ENCODE data around the gene RETREG1.
"Not testable (repeated sequence)": the region's sequence is repeated elsewhere in the genome, so short reads cannot be mapped to it uniquely, and the experiment has no call there.

RETREG1 gene

DNA sequence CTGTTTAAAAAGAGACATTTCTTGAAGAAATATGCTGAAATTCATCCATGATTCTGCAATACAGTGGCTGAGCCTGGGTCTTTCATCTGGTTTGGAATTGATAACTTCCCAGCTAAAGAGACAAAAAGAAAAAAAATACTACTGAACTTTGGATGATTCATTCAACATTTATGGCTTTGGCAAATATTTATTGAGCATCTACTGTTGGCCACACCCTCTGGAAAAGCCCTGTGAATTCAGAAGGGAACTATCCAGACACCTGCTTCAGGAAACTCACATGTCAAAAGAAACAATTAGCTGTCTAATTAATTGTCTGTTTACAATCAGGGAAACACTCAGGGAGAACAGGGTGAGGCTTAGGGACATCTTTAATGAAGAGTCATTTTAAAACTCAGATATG is 133.4 kb downstream of the RETREG1 start:
- no peak for DNase-seq

DNA sequence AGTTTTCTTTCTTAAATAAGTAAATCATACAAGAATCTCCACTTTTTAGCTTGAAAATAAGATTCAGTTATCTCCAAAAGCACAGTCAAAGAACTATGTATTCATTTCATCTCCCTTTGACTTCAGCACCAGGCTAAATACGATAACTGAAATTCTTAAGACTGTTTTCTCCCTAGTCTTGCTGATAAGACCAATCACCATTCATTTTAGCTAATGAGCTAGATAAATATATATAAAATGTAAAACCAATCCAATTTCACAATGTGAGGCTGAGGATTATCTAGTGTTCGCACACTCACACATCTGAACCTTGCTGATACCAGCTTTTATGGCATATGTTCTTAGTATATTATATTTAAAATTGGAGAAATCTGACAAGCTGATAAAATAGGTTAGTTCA is 133.9 kb downstream of the RETREG1 start:
- DNase-seq: no peak

DNA sequence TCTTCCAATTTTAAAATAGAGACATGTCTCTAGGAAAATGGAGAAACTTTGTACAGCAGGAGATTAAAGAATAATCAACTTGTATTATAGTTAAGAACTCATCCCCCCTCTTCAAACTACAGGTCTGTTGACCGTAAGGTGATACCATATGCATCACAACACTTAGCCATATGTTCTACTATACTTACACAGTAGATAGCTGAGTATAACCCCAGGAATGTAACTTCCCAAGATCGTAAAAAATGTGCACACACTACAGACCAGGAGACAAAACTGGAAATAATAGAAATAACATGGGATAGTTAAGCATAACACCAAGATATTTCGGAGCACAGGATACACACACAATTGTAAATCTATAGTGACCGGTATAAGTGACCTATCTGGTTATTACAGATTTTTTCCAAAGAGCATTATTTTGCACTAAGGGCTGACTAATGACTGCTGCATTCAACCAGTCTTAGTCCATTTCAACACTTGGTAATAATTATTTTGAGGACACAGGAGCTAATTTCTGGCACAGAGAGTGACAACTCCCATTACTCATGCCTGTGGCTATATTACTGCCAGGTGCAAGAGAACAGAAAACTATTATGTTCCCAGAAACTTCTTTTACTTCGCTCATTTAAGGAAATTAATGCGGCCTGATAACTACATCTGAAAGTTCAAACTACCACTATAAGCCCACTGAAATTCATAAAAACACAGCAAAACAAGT is 135.8 kb downstream of the RETREG1 start:
- no peak for DNase-seq

DNA sequence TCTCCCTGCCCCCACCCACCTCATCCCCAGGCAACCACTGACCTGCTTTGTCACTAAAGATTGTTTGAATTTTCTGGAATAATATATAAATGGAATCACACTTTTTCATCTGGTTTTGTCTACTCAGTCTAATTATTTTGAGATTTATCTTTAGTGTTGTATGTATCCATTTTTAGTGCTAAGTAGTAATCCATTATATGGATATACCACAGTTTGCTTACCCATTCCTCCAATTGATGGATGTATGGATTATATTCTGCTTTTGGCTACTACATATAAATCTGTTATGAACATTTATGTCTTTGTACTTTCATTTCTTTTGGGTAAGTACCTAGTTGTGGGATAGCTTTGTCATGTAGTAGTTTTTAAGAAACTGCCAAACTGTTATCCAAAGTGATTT is 136.7 kb downstream of the RETREG1 start:
- no peak for DNase-seq

DNA sequence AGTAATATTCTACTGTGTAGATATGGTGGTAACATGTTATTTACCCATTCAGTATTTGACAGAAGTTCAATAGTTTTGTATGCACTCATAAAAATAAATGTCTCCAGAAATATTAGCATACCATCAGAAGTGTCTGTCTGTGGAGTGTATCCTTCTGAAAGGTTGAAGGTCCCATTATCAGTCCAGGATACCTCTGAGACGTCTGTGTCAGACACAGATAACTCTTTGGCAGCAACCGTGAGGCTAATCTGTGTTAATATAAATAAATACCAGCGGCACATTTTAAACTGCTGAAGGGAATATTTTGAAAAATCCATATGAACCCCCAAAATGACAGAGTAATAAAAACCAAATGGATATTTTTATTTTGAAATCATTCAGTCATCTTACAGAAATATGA is 139.3 kb downstream of the RETREG1 start:
- no peak for DNase-seq

DNA sequence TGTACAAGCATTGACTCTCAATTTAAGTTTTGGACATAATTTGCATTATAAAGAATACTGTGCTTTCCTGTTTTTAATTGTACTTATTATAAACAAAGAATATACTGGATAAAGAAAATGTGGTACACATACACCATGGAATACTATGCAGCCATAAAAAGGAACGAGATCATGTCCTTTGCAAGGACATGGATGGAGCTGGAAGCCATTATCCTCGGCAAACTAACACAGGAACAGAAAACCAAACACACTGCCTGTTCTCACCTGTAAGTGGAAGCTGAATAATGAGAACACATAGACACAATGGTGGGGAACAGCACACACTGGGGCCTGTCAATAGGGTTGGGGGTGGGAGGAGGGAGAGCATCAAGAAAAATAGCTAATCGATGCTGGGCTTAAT is 140.4 kb downstream of the RETREG1 start:
- DNase-seq: not testable (repeated sequence)

DNA sequence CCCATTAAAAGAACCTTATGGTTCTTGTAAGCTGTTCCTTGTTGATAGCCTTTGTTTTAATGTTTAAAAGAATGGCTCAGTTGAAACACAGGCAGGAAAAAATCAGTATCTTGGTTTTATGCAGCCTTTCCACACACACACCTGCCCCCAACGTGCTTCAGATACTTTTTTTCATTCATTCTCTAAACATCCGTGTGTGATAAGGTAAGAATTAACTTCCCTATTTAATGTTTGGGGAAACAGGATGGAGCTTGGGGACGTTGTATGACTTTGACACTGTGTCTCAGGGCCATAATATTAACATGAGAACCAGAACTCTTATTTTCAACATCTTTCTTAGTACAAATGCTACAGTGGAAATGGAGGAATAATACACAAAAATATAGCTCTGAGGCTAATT is 145.4 kb downstream of the RETREG1 start:
- DNase-seq: no peak

DNA sequence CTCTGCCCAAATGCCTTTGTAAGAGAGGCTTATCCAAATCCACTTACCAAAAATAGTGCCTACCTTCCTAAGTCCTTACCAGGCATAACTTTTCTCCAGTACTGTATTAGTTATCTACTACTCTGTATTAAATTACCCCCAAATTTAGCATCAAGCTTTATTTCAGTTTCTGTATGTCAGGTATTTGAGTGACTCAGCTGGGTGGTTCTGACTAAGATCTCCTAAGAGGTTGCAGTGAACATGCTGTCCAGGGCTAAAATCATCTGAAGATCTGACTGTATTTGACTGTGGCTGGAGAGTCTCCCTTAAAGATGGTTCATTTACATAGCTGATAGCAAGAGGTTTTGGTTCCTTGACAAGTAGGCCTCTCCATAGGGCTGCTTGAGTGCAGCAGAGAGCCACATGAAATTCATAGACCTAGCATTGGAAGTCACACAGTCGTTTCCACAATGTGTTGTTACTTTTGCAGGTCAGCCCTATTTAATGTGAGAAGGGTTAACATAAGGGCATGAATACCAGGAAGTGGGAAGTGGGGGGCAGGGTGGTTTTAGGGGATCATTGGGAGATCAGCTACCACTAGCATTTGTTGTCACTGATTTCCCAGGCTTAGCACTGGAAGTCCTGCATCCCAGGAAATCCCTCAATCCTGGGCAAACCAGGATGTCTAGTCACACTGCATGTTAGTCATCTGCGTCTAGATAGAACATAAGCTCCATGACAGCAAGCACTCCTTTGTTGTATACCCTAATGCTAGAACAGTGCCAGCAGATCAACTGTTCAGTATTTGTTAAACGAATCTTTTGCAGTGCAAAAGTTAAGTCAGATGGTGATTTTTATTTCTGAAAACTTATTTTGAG is 149.2 kb downstream of the RETREG1 start:
- peak; percentile 44 for DNase-seq

DNA sequence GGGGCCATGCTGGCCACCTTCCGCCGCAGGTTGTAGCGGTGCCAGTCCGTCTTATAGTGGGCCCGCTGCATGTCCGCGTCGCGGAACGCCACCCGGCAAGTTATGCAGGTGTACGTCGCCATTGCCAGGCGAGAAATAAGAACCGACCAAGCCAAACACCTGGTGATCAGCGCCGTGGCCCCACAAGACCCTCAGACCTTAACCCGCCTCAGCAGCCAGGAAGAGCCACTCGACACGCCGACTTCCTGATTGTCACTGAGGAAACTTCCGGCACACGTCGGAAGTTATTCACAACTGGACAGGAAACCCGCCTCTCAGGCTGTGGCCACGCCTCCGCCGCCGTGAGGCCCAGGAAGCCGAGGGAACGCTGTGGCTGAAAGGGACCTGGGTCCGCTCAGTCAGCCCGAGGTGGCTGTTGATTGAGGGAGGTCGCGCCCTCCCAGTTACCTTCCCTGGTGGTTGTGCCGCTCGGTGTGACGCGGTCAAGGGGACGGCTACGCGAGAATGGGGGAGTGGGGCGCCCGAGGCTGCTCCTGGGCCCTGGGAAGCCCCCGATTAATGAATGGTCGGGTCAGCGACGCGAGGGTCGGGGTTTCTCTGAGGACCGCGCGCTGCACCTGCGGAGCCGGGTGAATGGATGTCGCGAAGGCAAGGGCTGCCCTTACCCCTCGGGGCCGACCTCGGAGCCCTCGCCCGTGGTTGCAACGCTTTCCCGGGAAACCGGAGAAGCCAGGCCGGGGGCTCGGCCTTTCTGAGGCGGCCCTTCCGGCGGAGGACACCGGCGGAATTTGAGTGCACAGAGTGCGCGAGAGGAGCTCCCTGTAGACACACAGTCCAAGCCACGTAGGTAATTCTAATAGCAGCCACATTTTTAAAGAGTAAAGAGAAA is 151.0 kb downstream of the RETREG1 start, which contains the start of gene ZNF622:
ZNF622 (minus strand) TSS at position 257 of the 889 bp plus-strand sequence; CDS start at position 122, 135 bp downstream.
- peak; percentile 94 for DNase-seq

DNA sequence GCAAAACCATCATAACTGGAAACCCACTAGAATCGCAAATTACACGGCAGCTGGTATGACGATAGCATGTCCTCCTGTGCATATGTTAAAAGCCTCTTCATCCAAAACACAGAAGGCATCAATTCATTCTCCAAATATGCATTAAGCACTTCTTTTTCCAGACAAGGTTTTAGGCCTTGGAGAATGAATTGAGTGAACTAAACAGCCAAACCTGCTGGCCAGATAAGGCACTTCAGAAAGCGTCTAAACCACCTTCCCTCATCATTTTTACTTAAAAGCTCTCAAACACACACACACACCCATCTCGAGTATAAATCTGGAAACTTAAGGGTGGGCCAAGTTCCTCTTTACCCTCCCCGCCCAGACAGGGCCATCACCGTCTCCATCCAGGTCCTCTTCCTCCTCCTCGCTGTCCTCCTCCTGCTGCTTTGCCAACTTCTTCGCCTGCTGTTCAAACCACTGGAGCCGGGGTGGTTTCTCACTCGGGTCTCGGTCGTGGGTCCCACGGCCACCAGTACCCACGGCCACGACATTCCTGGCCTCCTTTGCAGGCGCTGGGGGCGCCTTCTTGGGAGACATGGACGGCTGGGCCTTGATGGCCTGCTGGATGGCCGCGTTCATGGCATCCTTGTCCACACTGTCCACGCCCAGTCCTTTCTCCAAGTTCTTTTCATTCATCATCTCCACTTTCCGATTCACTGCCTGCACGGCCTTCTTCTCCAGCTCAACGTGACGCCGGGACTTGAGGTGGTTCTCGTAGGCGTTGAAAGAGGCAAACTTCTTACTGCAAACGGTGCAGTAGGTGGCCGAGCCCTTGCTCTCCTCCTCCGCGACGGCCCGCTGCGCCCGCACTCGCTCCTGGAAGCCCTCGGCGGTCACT is 151.9 kb downstream of the RETREG1 start:
- peak; percentile 28 for DNase-seq

DNA sequence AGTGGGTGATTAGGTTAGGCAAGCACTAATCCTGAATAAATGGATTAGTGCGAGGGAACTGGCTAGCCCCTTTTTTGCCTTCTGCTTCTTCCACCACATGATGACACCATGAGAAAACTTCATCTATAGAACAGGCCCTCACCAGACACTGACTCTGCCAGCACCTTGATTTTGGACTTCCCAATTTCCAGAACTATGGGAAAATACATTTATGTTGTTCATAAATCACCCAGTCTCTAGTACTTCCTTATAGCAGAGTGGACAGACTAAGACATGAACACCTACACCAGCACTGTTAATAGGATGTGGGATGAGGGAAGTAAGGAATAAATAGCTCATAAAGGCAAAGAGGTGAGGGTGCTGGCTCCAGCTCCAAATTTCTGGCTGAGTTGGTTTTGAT is 152.6 kb downstream of the RETREG1 start:
- peak; percentile 16 for DNase-seq

DNA sequence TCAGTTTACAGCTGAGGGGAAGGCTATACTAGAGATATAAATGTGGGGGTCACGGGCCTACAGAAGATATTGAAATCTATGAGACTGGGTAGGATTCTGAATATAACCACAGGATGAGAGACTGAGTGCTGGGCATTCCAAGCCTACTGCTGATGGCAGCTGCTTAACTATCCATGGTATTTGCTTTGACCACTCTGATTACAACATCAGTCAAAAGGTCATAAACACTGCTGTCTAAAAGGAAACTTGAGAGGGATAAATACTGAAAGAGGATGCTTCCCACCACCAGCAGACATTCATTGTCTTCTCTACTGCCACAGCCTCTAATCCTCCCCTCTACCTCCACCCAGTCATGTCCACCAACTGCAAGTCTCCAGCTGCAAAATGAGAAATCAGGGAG is 155.0 kb downstream of the RETREG1 start:
- DNase-seq: peak; percentile 57

DNA sequence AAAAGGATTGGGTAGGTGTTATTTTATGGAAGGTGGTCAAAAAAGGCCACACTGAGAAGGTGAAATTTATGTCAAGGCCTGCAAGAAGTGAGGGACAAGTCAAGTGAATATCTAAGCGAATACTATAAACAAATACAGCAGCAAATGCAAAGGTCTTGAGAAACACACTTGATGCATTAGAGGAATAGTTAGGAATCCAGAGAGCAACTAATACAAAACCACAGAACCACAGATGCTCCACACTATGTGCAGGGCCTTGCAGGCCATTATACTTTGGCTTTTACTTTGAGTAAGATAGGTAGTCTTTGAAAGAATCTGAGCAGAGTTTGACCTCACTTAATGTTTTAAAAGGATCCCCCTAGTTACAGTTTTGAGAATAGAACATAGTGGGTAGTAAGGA is 155.8 kb downstream of the RETREG1 start:
- no peak for DNase-seq

DNA sequence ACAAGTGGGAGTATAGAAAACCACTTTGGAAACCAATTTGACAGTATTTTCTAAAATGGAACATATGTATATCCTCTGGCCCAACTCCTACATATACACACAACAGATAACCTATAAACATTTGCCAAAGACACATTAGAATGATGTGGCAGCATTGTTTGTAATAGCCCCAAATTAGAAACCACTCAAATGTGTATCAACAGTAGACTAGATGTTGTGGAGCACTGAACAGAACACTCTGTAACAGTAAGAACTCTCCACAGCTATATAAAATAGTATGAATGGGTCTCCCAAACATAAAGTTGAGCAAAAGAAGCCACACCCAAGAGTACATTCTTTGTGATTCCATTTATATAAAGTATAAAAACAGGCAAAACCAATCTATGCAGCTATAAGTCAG is 157.3 kb downstream of the RETREG1 start:
- DNase-seq: no peak

DNA sequence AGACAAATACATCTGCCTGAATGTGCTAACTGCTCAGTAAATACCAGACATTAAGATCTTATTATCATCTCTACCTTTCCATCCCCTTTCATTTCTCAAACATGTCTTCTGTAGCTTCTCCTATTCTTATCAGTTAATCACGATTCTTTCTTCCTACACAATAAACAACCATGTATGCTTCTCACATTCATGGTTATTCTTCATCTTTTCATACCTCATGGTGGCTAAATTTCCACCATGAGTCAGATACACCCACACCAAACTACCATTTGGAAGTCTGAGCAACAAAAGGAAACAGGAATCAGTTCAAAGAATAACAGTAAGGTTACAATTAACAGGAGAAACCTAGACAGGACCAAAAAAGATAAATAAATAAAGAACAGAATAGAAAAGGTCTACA is 158.9 kb downstream of the RETREG1 start:
- peak; percentile 47 for DNase-seq

DNA sequence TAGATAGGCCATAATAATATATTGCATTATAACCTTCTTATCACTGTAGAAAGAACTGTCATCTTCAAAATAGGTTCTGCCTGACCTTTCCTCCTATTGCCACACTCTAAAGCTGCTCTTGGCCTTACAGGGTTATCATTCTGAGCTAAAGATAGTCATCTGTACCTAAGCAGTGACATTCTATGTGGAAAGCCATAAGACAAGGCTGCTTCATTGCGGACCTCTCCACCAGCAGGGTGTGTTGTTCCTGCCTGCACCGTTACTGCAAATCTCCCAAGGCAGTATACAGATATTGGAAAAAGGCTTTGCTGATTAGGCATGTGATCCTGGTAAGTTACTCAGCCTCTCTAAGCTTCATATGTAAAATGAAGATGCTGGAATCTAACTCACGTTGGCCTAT is 159.3 kb downstream of the RETREG1 start:
- DNase-seq: no peak

DNA sequence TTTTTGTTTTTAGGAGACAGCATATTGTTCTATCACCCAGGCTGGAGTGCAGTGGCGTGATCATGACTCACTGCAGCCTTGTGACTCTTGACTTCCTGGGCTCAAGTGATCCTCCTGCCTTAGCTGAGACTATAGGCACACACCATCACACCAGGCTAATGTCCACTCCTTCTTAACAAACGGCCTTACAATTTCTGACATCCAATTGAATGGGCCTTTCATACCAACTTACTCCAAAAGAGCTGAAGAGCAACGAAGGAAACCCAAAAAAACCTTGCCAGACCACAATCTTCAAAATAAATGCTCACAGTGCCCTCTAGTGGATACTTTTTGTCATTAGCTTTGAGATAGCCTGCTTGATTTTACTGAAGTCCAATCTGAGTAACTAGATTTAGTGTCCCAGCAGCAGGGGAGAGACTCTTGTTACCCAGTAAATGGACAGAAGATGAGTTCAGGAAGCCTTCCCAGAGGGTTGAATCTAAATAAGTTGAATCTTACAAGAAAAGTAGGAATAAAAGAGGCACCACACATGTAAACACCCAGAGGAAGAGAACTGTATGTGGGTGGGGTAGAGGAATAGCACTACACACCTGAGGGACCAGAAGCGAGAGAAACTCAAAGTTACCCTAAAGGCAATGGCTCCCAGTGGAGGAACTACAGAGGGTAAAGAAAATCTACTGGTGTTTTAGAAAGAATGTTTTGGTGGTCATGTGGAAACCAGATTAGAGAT is 160.5 kb downstream of the RETREG1 start:
- DNase-seq: peak; percentile 75

DNA sequence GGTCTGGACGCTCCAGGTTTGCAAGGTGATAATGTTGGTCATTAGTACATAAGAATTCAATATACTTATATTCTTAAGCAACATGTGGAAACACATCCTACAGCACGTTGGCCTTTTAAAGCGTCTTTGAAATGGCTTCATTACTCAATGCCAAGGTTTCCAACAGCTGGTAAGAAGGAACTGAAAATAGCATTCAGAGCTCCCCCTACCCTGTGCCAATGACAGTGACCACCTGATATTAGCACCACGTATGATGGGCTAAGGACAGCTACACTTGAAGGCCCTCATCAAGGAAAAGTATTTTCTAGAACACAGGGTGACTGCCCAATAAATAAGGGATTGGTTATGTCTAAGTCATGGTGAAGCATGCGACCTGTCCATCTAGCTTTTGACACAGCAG is 161.1 kb downstream of the RETREG1 start:
- peak; percentile 75 for DNase-seq

DNA sequence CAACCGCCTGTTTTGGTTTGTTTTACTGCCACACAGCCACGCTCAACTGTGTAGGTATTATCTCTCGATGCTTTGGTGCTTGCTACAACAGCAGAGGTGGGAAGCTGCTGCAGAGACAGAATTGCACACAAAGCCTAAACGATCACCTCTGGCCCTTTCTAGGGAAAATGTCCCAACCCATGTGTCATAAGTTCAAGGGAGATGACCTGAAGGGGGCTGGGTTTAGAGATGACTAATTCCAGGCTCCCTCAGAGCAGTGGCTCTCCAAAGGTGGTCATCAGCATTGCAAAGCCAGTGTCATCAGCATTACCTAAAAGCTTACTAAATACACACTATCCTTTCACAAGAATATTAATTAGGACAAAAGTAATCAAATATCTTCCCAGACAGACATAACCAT is 162.1 kb downstream of the RETREG1 start:
- DNase-seq: peak; percentile 33

DNA sequence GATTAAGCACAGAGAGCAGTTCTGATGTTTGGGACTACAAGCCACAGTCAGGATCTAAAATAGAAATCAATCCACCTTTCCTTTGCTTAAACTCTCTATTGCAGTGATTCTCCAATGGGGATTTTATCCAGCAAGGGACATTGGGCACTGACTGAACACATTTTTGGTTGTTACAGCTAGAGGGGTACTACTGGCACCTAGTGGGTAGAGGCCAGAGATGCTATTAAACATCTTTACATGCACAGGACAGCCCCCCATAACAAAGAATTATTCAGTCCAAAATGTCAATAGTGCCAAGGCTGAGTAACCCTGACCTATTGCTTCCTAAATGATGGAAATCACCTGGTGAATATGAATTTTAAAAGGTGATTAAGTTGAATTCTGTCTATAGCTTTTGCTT is 163.2 kb downstream of the RETREG1 start:
- no peak for DNase-seq

DNA sequence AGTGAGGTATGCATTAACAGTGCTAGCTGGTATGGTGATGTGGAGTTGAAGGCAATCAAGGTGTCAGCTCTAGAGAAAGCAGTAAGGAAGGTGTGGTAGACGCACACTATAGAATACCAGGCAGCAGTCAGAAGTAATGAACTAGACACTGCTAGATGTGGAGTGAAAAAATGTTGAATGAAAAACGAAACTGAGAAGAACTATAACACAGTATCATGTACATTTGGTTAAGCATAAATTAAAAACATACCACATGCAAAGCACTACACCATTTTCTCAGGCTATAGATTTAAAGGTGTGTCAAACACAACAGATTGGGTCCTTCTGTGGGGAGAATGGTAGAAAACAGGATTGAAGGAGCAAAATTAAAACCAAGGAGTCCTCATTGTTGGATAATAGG is 166.6 kb downstream of the RETREG1 start:
- no peak for DNase-seq
